A673 (cell line): ENCODE results near the gene SULT1A4.
"Not testable (repeated sequence)": the region's sequence is repeated elsewhere in the genome, so short reads cannot be mapped to it uniquely, and the experiment has no call there.

ENCODE experiments used
- EZH2 ChIP-seq: fragments of 200-600 bp; sonication (generic); IDR thresholded peaks from 2 replicates; pipeline ENCODE4 v1.6.1; 2017; ENCODE audit warnings: borderline replicate concordance, low read depth, mild to moderate bottlenecking, mixed read lengths, antibody characterized with exemption, low read length; ENCODE audit not compliant: poor library complexity, severe bottlenecking
- TF ChIP-seq, protein P1 (sequence below): fragments of 300-800, 200-600 bp; sonication (generic); conservative IDR thresholded peaks from 2 replicates; pipeline ENCODE4 v1.5.1; 2017; ENCODE audit warnings: low read depth, mild to moderate bottlenecking, antibody characterized with exemption, low read length, moderate library complexity, mixed read lengths

DNA sequence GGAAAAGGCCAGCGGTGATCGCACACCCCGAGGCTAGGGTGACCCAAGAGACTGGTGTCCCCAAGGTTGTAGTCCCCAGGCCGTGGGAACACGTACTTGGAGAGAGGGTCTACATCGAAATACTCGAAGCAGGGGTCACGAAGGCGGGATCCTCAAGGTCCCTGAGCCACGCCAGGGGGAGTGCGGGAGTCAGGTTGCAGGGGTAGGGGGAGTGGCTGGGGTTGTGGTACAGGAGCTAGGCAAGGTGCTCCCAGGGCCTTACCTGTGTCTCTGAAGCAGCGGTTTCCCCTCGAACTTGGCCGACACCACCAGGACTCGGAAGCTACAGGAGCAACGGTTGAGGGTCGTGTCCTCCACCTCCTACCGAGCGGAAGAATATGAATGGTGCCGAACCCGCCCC, 6.0 kb upstream of the SULT1A4 start:
- TF ChIP-seq, protein P1, sequence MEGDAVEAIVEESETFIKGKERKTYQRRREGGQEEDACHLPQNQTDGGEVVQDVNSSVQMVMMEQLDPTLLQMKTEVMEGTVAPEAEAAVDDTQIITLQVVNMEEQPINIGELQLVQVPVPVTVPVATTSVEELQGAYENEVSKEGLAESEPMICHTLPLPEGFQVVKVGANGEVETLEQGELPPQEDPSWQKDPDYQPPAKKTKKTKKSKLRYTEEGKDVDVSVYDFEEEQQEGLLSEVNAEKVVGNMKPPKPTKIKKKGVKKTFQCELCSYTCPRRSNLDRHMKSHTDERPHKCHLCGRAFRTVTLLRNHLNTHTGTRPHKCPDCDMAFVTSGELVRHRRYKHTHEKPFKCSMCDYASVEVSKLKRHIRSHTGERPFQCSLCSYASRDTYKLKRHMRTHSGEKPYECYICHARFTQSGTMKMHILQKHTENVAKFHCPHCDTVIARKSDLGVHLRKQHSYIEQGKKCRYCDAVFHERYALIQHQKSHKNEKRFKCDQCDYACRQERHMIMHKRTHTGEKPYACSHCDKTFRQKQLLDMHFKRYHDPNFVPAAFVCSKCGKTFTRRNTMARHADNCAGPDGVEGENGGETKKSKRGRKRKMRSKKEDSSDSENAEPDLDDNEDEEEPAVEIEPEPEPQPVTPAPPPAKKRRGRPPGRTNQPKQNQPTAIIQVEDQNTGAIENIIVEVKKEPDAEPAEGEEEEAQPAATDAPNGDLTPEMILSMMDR: not testable (repeated sequence)
- not testable (repeated sequence) for TF ChIP-seq EZH2
